ENCODE measurements around the gene COBL.

Gene COBL

DNA sequence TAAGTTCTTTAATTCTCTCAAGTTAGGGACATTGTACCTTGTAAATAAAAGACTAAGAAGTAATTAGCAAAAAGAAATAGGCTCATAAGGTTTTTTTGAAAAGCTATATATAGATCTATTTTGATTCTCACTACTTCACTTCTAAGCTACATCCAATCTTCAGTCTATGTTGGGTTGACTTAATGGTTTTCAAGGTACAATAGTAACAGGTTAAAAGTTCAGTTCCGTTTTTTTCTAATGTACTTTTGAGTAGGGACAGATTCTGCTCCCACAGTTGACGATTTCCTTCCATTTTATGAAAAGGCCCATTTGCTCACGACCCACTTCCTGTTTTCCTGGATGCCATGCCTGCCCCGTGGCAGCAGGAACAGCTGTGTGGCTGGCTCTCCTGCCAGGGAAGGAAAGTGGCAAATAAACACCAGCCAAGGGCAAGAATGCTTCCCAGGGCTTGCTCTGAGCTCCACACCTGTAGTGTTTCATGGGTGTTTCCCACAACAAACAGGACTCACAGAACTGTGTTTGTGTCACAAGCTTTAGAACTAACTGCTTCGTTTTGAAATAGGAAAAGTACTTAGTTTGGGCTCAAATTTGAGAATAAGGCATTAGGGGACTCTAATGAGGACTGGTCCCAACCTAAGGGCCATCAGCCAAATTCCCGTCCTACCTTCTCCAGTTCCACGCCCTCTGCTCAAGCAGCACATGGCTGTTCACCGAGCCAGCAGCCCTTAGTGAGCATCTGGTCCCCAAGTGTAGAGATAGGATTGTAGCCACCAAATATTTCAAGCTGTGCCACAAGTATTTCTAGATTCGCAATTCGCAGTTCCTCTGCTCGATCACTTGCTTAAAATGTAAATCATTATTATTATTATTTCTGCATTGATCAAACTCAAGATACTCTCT lies 240.7 kb downstream of the COBL start:
- DNase-seq (ENCODE audit: low read depth) = no peak

DNA sequence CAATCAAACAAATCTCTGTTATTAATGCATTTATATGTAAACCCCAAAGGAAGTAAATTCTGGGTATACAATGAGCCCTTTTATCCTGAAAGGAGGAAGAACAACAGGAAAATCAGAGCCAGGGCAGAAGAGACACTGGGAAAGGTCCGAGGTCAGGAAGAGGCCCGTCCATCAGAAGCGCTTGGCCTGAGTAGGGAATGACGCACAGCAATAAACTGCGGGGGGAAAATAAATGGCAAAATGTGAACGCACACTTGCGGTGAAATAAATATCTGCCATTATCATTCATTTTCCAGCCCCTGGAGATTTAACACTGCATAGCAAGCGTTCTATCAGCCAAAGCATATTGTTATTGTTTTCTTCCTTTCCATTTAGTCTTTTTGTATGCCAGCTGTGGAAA lies 243.4 kb downstream of the COBL start:
- no peak for DNase-seq (ENCODE audit: low read depth)

DNA sequence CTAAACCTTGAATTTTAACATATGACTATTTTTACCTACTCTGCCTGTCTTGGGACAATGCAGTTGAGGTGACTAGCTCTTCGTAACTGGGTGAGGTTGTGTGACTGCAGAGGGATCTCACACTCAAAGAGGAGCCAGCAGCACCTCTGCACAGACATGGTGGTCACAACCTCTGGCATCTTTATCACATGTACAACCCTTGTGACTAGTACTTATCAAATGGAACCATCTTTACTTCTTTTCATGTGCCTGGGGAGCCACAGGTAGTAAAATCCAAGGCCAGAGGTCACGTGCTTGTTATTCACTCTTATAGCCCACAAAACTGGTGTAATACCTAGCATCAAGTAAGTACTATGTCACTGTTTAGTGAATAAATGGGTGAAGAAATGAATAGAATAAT lies 244.3 kb downstream of the COBL start:
- no peak for DNase-seq (ENCODE audit: low read depth)

DNA sequence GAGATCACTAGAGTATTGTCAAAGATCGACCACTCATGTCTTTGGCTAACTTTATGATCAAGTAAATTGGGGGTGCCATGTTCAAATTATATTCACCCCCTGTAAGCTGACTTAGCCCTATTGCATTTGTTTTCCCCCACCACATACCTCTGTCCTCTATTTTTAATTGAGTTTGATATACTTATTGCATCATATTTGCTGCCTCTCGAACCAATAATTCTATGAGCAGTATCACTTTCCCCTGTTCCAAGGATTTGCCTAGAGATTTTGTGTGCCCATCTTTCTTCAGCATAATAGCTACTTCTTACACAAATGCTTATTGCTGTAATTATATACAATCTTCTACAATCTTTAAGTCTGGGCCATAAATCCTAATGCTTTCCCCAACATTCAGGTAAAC lies 245.2 kb downstream of the COBL start:
- no peak for DNase-seq (ENCODE audit: low read depth)

DNA sequence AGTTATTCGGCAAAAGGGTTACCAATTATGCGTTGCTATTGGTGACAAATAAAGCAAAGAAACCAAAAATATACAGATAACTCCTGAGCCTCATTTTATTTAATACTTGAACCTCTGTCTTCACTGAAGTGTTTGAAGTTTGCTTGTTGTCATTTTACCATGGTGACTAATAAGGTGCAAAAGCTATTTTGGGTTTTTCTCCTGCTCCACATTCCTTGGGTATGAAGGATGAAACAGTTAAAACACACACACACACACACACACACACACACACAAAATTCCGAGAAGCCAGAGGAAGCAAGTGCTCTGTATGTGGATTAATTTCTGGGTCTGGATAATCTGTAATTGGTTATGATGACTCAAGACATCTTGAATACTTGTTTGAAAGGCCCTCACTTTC lies 246.5 kb downstream of the COBL start:
- DNase-seq (ENCODE audit: low read depth) = no peak

DNA sequence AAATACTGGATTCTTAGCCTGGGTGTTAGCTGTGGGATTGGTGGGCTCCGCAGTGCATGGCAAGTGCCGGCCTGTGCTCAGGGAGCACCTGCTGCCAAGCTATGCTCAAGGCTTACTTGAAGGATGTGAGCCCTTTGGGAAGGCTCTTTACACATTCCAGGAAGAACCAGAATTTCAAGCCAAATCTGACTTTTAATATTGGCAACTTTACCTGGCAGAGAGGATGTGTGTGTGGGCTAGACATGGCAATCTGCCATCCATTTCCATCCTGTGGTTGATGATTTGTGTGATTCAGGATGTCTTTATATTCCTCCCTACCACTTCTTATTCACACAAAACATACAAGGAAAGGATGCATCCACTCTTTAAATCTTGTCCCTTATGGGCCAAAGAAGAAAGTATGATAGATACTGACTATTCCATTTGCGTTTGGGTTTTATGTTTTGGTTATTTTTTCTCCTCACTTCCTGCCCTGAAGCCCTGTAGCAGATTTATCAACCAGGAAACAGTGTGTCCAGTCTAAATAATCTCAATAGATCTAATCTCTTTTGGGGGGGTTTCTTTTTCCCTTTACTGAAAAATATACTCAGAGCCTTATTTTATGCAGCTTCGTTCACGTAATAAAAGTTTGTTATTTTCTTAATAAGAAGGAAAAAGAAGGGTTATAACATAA lies 247.1 kb downstream of the COBL start:
- no peak for DNase-seq (ENCODE audit: low read depth)

DNA sequence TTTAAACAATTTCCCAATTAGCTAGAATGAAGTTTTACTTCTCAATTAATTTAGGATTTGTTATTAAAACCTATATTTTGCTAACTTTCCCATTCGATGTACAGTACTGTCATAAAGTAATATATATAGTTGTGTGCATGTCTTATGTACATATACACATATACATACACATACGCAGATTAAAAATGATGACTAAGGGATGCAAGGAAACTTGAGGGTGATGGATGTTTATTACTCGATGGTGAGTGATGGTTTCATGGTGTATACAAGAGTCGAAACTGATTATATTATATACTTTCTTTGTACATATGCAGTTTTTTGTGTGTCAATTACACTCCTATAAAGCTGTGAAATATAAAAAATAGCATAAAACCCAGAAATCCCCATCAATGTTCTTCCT lies 248.2 kb downstream of the COBL start:
- DNase-seq (ENCODE audit: low read depth) = no peak

DNA sequence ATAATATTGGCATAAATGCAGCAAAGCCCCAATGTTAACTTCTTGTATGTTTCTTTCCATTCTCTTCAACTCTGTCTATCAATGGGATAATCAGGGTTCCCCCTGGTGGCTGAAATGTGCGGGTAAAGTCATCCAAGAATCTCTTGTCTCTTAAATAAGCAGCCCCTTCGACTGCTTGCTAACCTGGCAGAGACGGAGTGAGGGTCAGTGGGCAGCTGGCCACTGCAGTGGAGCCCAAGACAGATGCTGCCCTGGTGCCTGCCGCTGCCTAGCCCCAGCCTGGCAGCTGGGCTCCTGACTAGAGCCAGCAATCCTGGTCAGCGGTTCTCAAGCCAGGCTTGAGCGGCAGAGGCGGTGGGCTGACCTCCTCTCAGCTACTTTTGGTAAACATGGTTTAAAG lies 248.9 kb downstream of the COBL start:
- peak; percentile 19 for DNase-seq (ENCODE audit: low read depth)

DNA sequence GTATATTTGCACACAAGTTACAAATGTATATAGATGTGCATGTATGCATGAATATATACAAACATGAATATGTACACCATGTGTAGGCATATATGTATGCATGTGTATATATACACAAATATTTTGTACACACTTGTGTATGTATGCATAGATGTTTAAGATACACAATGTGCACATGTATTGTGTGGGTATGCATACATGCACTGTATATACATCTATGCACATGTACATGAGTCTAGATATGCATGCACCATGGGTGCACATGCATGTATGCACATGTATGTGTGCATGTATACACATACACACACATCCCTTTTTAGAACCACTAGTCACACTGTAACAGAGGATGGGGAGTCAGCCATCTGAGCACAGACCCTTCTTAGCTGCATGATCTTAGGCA lies 249.4 kb downstream of the COBL start:
- no peak for DNase-seq (ENCODE audit: low read depth)

DNA sequence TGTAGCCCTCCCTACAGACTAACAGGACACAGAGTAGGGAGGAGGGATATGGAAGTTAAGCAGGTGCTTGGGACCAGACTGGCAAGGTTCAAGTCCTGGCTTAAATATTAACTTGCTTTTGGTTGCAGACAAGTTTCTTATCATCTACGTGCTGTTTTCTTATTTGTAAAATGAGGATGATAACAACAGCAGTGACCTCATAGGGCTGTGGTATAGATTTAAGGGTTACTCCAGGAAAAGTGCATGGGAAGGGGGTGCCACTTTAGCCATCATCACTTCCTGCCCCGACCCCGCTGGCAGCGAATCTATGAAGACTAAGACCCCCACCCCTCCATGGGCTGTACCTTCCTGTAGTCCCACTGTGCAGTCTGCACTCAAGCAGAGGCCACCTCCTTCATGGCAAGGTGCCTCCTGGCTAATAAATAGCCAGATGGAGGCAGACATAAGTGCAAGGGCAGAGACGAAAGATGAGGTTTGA lies 250.2 kb downstream of the COBL start:
- DNase-seq (ENCODE audit: low read depth) = no peak

DNA sequence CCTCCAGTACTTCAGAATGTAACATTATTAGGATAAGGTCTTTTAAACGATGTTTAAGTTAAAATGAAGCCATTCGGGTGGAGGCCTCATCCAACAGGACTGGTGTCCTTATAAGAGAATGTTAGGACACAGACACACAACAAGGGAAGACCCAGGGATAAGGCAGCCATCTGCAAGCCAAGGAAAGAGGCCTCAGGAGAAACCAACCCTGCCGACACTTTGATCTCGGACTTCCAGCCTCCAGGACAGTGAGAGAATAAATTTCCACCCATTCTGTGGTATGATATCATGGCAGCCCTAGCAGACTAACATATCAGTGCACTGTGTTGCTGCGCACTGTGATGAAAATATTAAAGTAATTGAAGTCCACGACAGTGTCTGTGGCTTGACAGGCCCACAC lies 250.8 kb downstream of the COBL start:
- DNase-seq (ENCODE audit: low read depth) = no peak

DNA sequence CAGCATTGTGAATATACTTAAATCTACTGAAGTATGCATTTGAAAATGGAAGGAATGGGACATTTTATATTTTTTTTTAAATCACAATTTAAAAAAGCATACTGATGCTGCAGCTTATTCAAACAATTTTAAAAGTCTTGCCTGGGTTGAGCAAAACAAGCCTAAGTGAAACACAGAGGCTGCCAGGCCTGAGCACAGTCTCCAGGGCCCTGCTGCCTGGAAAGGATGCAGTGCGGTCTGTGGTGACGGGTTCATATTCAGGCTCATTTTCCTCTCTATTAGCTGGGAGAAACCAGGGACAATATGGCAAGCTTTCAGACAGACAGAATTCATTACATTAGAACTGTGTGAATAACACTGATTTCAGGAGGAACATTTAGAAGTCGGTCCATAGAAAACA lies 251.9 kb downstream of the COBL start:
- DNase-seq (ENCODE audit: low read depth) = no peak

DNA sequence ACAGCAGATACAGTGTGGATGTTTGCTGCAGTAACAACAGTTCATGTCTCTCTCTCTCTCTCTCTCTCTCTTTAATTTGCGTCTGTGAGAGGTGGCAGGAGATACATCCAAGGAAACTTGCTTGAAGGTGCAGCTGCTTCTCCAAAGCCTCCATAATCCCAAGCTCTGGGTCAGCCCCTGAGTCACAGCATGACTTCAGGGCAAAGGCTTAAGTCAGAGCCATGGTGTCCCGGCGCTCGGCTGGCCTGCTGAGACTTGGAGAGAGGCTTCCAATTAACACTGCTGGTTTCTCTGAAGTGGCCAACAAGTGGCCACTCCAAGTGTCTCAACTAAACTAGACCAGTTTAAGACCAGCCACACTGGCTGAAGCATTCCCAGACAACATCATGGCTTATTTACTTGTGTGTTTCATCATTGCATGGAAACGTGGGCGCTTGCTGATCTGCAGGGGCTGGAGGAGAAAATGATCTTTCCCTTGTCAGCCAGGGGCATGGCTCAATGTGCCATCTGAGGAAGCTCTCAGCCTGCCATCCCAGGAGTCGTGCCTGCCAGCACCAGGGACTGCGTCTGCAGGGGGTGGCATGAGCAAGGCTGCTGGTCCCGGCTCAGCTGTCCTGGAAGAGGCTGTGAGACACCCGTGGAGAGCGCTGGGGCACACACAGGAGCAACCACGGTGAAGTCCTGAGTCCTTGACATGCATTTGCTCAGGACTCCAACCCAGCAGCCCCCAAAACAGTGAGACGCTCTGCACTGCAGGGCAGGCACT lies 254.2 kb downstream of the COBL start:
- DNase-seq (ENCODE audit: low read depth) = no peak

DNA sequence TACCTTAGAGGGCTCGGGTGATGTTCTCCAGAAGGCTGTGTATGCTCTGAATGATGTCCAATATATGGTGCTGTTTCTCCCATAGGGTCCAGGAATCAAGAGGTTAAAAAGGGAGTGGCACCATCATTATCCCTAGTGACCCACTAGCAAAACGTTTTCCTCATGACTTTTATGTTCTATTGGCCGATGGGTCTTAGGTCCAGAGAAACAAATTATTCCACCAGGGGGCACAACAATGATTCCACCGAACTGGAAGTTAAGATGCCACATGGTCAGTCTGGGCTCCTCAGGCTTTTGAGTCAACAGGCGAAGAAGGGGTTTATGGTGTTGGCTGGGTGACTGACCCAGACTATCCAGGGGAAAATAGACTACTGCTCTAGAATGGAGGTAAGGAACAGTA lies 256.1 kb downstream of the COBL start:
- no peak for DNase-seq (ENCODE audit: low read depth)

DNA sequence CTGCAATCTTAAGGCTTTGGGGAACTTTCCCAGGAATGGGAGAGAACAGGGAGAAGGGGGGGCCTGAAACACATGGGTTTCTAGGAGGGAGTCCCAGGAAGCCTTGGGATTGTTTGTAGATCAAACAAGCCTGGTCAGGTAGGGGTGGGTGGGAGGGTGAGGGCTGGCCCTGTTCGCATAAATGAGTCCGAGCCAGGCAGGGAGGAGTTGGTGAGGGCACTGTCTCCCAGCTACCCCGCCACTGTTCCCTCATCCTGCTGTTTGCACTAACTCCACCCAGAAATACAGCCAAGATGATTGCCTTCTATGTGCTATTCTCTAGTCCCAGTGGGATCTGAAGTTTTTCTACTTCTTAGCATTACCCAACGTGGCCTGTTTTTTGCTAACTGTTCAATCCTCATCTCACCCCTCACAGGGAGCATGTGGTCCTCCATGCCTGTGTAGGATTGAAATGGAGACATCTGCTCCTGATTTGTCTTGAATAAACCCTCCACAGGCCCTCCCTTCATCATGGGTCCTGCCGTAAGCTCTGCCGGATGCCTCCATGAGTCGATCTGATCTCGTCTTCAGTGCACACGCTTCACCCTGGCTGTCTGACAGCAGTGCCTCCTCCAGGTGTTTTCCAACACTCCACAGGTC lies 257.0 kb downstream of the COBL start:
- no peak for DNase-seq (ENCODE audit: low read depth)

DNA sequence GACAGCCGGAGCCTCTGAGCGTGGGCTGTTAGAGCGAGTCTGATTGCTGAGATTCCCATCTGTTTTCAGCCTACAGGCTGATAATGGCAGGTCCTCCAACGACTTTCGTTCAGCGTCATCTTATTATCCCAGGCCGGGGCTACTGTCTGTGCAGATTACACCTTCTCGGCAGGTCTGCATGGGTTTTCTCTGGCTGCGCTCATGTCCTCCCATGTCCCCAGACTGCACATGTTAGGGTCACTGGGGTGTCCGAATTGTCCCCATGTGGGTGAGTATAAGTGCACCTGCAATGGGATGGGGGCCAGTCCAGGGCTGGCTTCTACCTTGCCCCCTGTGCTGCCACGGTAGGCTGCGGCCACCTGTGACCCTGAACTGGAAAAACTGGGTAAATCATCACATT lies 257.8 kb downstream of the COBL start:
- no peak for DNase-seq (ENCODE audit: low read depth)

DNA sequence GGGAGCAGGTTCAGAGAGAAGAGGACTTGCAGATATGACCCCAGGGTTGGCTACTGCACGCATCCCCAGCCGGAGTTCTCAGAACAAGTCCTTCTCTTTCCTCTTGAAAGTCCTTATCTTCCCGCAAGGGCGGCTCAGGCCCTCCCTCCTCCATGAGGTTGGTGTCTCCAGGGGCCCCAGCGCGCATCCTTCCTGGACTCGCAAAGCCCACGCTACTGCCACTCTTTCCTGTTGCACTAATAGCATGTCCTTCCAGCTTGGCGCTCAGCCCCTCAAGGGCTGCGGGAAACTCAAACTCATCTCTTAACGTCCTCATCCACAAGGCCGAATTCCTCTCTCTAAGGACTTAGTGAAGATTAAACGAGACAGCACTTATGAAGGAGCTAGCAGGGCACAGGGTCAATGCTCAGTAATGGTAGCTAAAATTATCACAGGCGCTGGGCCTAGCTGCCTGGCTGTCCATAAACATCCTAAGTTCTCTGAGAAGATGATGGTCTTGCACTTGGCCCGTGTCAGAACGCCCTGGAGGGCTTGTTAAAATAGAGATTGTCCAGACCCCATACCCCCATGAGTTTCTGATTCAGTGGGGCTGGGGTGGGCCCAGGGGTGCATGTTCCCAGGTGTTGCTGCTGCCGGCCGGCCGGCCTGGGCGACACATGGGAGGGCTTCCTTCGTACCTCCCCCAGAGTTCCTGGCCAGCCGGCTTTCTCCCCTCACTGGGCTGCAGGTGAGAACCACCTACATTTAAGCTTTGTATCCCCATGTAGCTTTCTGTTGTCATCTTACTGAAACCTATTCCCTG lies 261.4 kb downstream of the COBL start:
- DNase-seq (ENCODE audit: low read depth) = no peak

DNA sequence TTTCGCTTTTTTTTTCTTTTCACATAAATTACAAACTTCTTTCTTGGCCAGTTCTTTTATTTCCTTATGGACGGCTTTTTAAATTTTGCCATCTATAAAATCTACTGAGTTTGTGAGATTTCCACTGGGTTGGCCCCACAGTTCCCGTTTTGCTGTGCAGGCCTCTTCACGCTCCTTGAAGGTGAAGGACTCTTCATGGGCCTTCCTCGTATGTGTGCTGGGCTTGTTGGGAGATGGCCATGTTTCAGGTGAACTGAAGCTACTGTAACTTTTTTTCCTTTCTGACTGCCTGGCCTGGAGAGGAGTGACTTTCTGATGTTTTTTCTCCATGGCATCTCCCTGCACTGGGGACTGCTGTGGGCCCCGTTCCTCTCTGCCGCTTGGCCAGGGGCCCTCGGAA lies 262.4 kb downstream of the COBL start:
- DNase-seq (ENCODE audit: low read depth) = no peak

DNA sequence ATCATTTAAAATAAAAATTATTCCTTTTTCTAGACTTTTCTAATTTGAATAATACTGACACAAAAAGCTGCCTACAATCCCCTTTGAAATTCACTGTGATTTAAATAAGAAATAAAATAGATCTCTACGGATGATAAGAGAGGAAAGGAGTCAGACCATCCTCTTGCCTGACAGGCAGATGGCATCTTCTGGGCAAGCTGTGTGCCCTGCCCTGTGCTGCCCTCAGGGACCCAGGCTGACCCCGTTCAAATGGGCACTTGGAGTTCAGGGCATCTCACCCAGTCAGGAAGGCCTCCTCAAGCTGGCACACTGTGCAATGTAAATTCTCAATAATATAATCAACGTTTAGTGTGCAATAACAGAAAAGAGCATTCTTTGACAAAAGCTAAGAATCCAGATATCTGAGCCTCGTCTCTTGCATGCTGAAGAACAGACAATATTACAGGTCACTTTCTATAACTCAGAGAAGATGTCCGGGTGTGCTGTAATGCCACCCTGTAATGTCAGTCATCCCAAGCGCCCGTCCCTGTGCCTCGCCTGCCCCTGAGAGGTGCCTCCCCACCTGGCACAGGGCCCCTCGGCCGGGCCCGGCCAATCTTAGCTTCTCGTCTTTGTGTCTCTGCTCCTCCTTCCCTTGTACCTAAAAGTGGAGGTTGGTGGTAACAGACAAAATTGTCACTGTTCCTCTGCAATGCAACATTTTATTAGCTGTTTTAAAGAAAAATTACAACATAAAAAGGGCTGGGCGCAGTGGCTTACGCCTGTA lies 263.3 kb downstream of the COBL start:
- no peak for DNase-seq (ENCODE audit: low read depth)

DNA sequence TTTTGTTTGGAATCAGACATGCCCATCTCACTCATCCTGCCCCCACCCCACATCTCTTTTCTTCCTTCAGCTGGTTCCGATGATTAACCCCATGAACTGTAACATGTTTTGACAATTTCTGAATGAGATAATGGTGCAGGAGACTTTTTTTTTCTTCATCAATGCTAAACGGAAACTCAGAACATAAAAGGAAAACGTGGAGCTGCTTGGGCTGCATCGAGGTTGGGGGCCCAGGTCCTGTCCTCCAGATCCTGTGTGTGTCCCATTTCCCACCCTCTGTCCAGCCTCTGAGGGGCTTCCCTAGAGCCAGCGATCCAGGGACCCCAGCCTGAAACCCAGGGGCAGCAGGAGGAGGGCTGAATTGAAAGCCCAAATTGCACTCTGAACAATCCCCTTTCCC lies 270.1 kb downstream of the COBL start:
- no peak for DNase-seq (ENCODE audit: low read depth)

DNA sequence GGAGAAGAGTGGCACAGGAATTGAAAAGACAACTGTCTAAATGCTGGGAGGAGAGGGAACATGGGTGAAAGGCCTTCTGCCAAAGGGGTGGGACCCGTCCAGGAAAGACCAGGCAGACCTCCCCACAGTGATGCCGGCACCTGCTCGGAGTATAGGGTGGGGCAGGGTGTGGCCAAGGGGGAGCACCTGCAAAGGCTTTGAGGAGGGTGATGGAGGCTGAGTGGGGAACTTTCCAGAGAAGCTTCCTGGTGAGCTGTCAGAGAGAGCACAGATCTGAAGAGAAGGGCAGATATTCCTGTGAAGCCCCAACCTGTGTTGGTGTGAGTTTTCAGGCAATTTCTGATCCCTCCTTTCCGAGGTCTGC lies 270.5 kb downstream of the COBL start:
- DNase-seq (ENCODE audit: low read depth) = no peak

Data from activated gamma-delta T cell treated with anti-CD3 and anti-CD28 coated beads, Interleukin-2, amount 50 U/mL, for 16 hours (primary cell).